ENCODE measurements around the gene HEPN1. TPM values are rescaled to one million over a fixed set of nuclear protein-coding genes. Genes with fewer than 3 reads are reported as not detected.

HEPN1 gene
- total RNA-seq, 2 donors from 2014 or later = not detected

- no peak for DNase-seq
- intact Hi-C loops (cut with DNase I) = no loop called here
- TF ChIP-seq CTCF (IDR thresholded peaks at IDR 0.05) = no peak
- H3K9me3 ChIP-seq = no peaks in the 10 kb centered on the region
- H3K27me3 ChIP-seq = no peaks in the 10 kb centered on the region
- H3K36me3 ChIP-seq = no peaks in the 10 kb centered on the region
- no peak overlapping the region for H3K9ac ChIP-seq (ENCODE audit: low read depth in 2 of 2, low read length in 2 of 2)
- no peak overlapping the region for H3K27ac ChIP-seq
- no peak overlapping the region for H3K4me3 ChIP-seq
- no peaks in the 10 kb centered on the region for H3K4me1 ChIP-seq
These were observed 32.6 kb upstream of the HEPN1 start for GRCh38 chr11:124886476-124886875.

GRCh38 chr11:124886978-124887666 is 31.9 kb upstream of the HEPN1 start:
- no peak for TF ChIP-seq CTCF (IDR thresholded peaks at IDR 0.05)
- Histone ChIP-seq H3K9ac (ENCODE audit: low read depth in 2 of 2, low read length in 2 of 2) (no peak overlapping the region), H3K27ac (no peak overlapping the region), H3K9me3 (no peaks in the 10 kb centered on the region), H3K4me1 (no peaks in the 10 kb centered on the region), H3K4me3 (no peak overlapping the region), H3K27me3 (no peaks in the 10 kb centered on the region), H3K36me3 (no peaks in the 10 kb centered on the region)
- intact Hi-C loops (cut with DNase I) = no loop called here
- DNase-seq = no peak

GRCh38 chr11:124887667-124888013 is 31.4 kb upstream of the HEPN1 start:
- no peak overlapping the region for H3K9ac ChIP-seq (ENCODE audit: low read depth in 2 of 2, low read length in 2 of 2)
- no peak for TF ChIP-seq CTCF (IDR thresholded peaks at IDR 0.05)
- no peaks in the 10 kb centered on the region for H3K36me3 ChIP-seq
- no peaks in the 10 kb centered on the region for H3K4me1 ChIP-seq
- no peak overlapping the region for H3K4me3 ChIP-seq
- no peaks in the 10 kb centered on the region for H3K9me3 ChIP-seq
- H3K27me3 ChIP-seq = no peaks in the 10 kb centered on the region
- H3K27ac ChIP-seq = no peak overlapping the region
- no peak for DNase-seq
- intact Hi-C loops (cut with DNase I) = no loop called here

- Histone ChIP-seq H3K27me3 (no peaks in the 10 kb centered on the region), H3K36me3 (no peaks in the 10 kb centered on the region), H3K27ac (no peak overlapping the region), H3K9me3 (no peaks in the 10 kb centered on the region), H3K4me1 (no peaks in the 10 kb centered on the region), H3K4me3 (no peak overlapping the region), H3K9ac (ENCODE audit: low read depth in 2 of 2, low read length in 2 of 2) (no peak overlapping the region)
- intact Hi-C loops (cut with DNase I) = no loop called here
- no peak for TF ChIP-seq CTCF (IDR thresholded peaks at IDR 0.05)
- peak; percentile 6 for DNase-seq
These were observed 29.6 kb upstream of the HEPN1 start for GRCh38 chr11:124889191-124890091.

GRCh38 chr11:124890151-124890550 is 28.9 kb upstream of the HEPN1 start:
- Histone ChIP-seq H3K36me3 (no peaks in the 10 kb centered on the region), H3K9me3 (no peaks in the 10 kb centered on the region), H3K27me3 (no peaks in the 10 kb centered on the region), H3K9ac (ENCODE audit: low read depth in 2 of 2, low read length in 2 of 2) (no peak overlapping the region), H3K4me1 (no peaks in the 10 kb centered on the region), H3K27ac (no peak overlapping the region), H3K4me3 (no peak overlapping the region)
- no peak for TF ChIP-seq CTCF (IDR thresholded peaks at IDR 0.05)
- intact Hi-C loops (cut with DNase I) = no loop called here
- no peak for DNase-seq
